ENCODE data around the gene SLC6A1.

DNA sequence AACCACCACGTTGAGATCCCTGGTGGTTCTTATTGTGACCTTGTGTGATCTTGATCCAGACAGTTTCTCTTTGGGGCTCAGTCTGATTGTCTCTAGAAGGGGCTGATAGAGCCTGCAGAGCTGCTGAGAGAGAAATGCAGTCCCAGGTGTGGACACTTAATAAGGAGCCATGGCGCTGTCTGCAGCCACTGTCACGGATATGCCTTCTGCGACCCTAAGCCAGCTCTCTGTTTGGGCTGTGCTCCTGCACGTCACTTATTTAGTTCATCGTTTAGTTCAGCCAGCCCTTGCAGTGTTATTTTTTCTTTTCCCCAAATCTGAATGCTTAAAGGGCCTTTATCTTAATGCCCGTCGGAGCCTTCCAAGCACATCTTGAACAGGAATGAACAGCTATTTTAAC lies 12.0 kb downstream of the SLC6A1 start:
- TF ChIP-seq POLR2A (IDR thresholded peaks at IDR 0.05; ENCODE audit: low read depth, low read length) = no peak
- TF ChIP-seq POLR2AphosphoS5 (IDR thresholded peaks at IDR 0.05; ENCODE audit: low read depth, low read length) = no peak
- TF ChIP-seq TAF1 (IDR thresholded peaks at IDR 0.05; ENCODE audit: low read depth, low read length) = no peak
- TF ChIP-seq SPI1 (IDR thresholded peaks at IDR 0.05; ENCODE audit: low read depth, low read length) = no peak
